Right lobe of liver (tissue), 6 donors: ENCODE results near the gene CXCR6. TPM values are rescaled to one million over a fixed set of nuclear protein-coding genes. Genes with fewer than 3 reads are reported as not detected.

Experiments used
- ATAC-seq, 4 donors: fragments of 200-7000 bp; cut with Tn5 transposase; one replicate each; pipeline ENCODE4 v1.9.1; 2020; ENCODE audit warnings: mild to moderate bottlenecking in 4 of 4, moderate library complexity in 4 of 4
- DNase-seq, 3 donors: peaks; one replicate each; pipeline ENCODE4 v3.0.0-alpha.2; 2020
- H3K27ac ChIP-seq, 3 donors: fragments of 200-600 bp; one replicate each; pipeline ENCODE4 v1.8.0; 2022
- H3K27me3 ChIP-seq, 2 donors: fragments of 200-600 bp; one replicate each; pipeline ENCODE4 v1.8.0; 2022
- H3K36me3 ChIP-seq, 4 donors: fragments of 200-600 bp; sonication (generic) in 1 of 4; one replicate each; pipeline versions ENCODE4 v1.5.1 to v1.8.0; 2017 to 2022; ENCODE audit warnings: control low read depth in 1 of 4
- H3K4me1 ChIP-seq, 4 donors: fragments of 200-600 bp; sonication (generic) in 1 of 4; one replicate each; pipeline versions ENCODE4 v1.5.1 to v1.8.0; 2017 to 2022; ENCODE audit warnings: control low read depth in 1 of 4
- H3K4me3 ChIP-seq, 3 donors: fragments of 200-600 bp; one replicate each; pipeline ENCODE4 v1.8.0; 2022
- H3K9me3 ChIP-seq, 4 donors: fragments of 200-600 bp; sonication (generic) in 1 of 4; one replicate each; pipeline versions ENCODE4 v1.5.1 to v1.8.0; 2017 to 2022; ENCODE audit warnings: control low read depth in 1 of 4
- POLR2A ChIP-seq: fragments of 450-650 bp; IDR thresholded peaks from one replicate; pipeline ENCODE4 v1.6.1; 2017; ENCODE audit warnings: antibody characterized with exemption, mild to moderate bottlenecking
- WGBS: methylation state at CpG from one replicate; pipeline ENCODE4 v1.1.6; 2018; ENCODE audit warnings: low coverage, low lambda C conversion rate; ENCODE audit not compliant: insufficient coverage; ENCODE audit errors: missing lambda C conversion rate; 5-methylcytosine and 5-hydroxymethylcytosine counted together
- intact Hi-C, 2 donors: fragments of 100-400 bp; cut with DNase I; formaldehyde crosslinking; loops; one replicate each; pipeline versions ENCODE4 v1.11.2 to v1.14.1; 2022
- total RNA-seq, 6 experiments: library from RNA; depleted of rRNA in 2 of 6; stranded (reverse); fragments of >200 nt in 2 of 6; fragmentation: NEBNext Ultra II Directional in 3 of 6; extraction: Animal tissue kit (Norgen Biotek cat#: 25700) in 3 of 6; gene quantifications; one replicate each; pipeline versions ENCODE4 v1.1.0 to v1.2.4, GENCODE V29; 2016 to 2023
- TF ChIP-seq, protein P1 (sequence below), 4 donors: fragments of 200-600 bp in 3 of 4; fragments of 450-650 bp in 1 of 4; IDR thresholded peaks; one replicate each; pipeline versions ENCODE4 v1.5.1 to v1.8.0; 2016 to 2022; ENCODE audit warnings: antibody characterized with exemption in 4 of 4, mild to moderate bottlenecking in 2 of 4
- donor health status: DM: no; HTN: yes; CAD: no.
- donor health status: DM: no; HTN: no; CAD: no.
- donor health status: DM: no; HTN: no; CAD: no.
- donor health status: DM: no; HTN: yes; CAD: no.
- donor health status: DM: no; HTN: yes; CAD: no.

CXCR6 gene
- total RNA-seq, 6 experiments from 2014 or later: 0.37 to 1.4 (median 0.76) TPM; not detected in 1

DNA sequence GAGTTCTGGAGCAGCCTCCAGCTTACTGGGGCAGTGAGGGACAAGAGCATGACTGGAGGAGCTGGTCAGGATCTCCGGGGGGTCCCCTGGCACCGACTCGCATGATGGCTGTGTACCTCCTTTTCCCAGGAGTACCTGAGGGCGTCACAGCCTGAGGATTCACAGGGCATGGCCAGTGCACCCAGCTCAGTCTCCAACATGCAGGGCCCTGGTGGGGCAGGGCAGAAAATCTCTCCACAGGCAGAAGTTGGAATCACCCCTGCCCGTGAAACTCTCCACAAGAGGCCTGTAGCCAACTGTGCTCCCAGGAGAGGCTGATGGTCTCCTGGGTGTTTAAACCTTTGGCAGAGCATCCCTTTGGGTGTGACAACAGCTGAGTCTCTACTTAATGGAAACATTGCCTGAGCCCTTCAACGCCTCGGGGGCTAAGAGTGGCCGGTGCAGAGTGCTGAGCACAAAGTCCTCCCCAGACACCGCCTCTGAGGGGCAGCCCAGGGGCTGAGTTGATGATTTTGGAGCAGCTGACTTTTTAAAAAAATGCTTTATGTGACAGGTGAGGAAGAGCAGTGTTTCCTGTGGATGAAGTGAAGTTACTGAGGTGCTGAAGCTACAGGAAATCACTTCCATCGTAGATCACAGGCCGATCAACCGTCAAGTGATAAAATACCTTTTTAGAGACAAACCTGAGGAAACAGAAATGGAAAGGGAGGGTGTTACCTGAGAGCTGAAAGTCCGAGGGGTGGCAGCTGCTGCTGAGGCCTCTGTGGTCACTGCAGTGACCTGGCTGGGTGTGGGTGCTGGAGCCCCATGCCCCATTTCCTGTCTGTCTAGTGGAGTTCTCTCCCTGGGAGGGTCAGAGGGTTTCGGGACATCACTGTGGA, 21.9 kb upstream of the CXCR6 start:
- DNase-seq (no peak), ATAC-seq (no peak)
- WGBS: 86% methylated on average over 9 of the region's 14 CpGs
- no peak overlapping the region for H3K27ac ChIP-seq
- intact Hi-C loops: loop anchor here in 1 of 2 donors (10.0 kb wide), 1 partner anchor 157 kb away; no protein-coding TSS in a partner anchor
- no peaks in the 10 kb centered on the region for H3K9me3 ChIP-seq
- H3K4me1 ChIP-seq: no peaks in the 10 kb centered on the region
- no peaks in the 10 kb centered on the region for H3K27me3 ChIP-seq
- no peak overlapping the region for H3K4me3 ChIP-seq
- TF ChIP-seq POLR2A: no peak
- TF ChIP-seq, protein P1, sequence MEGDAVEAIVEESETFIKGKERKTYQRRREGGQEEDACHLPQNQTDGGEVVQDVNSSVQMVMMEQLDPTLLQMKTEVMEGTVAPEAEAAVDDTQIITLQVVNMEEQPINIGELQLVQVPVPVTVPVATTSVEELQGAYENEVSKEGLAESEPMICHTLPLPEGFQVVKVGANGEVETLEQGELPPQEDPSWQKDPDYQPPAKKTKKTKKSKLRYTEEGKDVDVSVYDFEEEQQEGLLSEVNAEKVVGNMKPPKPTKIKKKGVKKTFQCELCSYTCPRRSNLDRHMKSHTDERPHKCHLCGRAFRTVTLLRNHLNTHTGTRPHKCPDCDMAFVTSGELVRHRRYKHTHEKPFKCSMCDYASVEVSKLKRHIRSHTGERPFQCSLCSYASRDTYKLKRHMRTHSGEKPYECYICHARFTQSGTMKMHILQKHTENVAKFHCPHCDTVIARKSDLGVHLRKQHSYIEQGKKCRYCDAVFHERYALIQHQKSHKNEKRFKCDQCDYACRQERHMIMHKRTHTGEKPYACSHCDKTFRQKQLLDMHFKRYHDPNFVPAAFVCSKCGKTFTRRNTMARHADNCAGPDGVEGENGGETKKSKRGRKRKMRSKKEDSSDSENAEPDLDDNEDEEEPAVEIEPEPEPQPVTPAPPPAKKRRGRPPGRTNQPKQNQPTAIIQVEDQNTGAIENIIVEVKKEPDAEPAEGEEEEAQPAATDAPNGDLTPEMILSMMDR (IDR thresholded peaks at IDR 0.05): no peak
- H3K36me3 ChIP-seq: peaks cover 0 to 27% (median 8%) of the 10 kb centered on the region in 4 donors

DNA sequence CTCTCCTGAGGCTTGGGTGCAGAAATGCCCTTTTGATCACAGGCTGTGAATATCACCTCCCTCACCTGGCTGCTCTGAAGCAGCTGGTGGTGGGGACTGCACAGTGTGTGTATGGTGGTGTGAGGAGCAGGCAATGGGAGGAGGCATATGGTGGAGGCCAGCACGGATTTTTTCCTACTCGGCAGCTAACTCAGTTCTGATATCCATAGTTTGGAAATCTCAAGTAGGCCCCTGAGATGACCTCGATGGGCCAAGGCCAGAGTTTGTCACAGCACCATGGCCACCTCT, 21.3 kb upstream of the CXCR6 start:
- no peaks in the 10 kb centered on the region for H3K4me1 ChIP-seq
- intact Hi-C loops: loop anchor here in 1 of 2 donors (10.0 kb wide), 1 partner anchor 157 kb away; no protein-coding TSS in a partner anchor
- TF ChIP-seq, protein P1 (IDR thresholded peaks at IDR 0.05): no peak
- no peak for TF ChIP-seq POLR2A
- no peak overlapping the region for H3K4me3 ChIP-seq
- H3K36me3 ChIP-seq: peaks cover 0 to 27% (median 8%) of the 10 kb centered on the region in 4 donors
- ATAC-seq (no peak), DNase-seq (no peak)
- no peak overlapping the region for H3K27ac ChIP-seq
- WGBS: 100% methylated on average over 1 of the region's 3 CpGs
- no peaks in the 10 kb centered on the region for H3K27me3 ChIP-seq
- no peaks in the 10 kb centered on the region for H3K9me3 ChIP-seq

- intact Hi-C loops: loop anchor here in 1 of 2 donors (10.0 kb wide), 1 partner anchor 158 kb away; no protein-coding TSS in a partner anchor
- H3K4me1 ChIP-seq: no peaks in the 10 kb centered on the region
- ATAC-seq (no peak), DNase-seq (no peak)
- H3K36me3 ChIP-seq: peaks cover 0 to 36% (median 10%) of the 10 kb centered on the region in 4 donors
- no peaks in the 10 kb centered on the region for H3K27me3 ChIP-seq
- WGBS: 100% methylated on average over 4 of the region's 4 CpGs
- no peak for TF ChIP-seq POLR2A
- TF ChIP-seq, protein P1 (IDR thresholded peaks at IDR 0.05): no peak
- no peaks in the 10 kb centered on the region for H3K9me3 ChIP-seq
- no peak overlapping the region for H3K4me3 ChIP-seq
- no peak overlapping the region for H3K27ac ChIP-seq
Measured at GRCh38 chr3:45922950-45923590, 20.2 kb upstream of the CXCR6 start.

- Histone ChIP-seq H3K9me3 (no peaks in the 10 kb centered on the region), H3K4me3 (no peak overlapping the region), H3K36me3 (peaks cover 0 to 42% (median 10%) of the 10 kb centered on the region in 4 donors), H3K27me3 (no peaks in the 10 kb centered on the region), H3K4me1 (no peaks in the 10 kb centered on the region), H3K27ac (no peak overlapping the region)
- intact Hi-C loops: loop anchor here in 1 of 2 donors (10.0 kb wide), 1 partner anchor 159 kb away; no protein-coding TSS in a partner anchor
- TF ChIP-seq, protein P1 (IDR thresholded peaks at IDR 0.05): no peak
- TF ChIP-seq POLR2A: no peak
- ATAC-seq (no peak), DNase-seq (no peak)
- 79% methylated on average over 3 of the region's 3 CpGs for WGBS
Measured at GRCh38 chr3:45923755-45924154, 19.5 kb upstream of the CXCR6 start.
